Brain microvascular endothelial cell (primary cell): ENCODE measurements around the gene DGKG.

ENCODE experiments used
- DNase-seq: peaks from one replicate; pipeline ENCODE4 v3.0.0-alpha.2; 2020
- H3K27ac ChIP-seq: fragments of 250-450 bp; sonication (Bioruptor Pico); 2 replicates; pipeline ENCODE4 v1.5.1; 2020; ENCODE audit warnings: mild to moderate bottlenecking, moderate library complexity
- H3K27me3 ChIP-seq: fragments of 250-450 bp; sonication (Bioruptor Pico); replicated peaks from 2 replicates; pipeline ENCODE4 v1.5.1; 2020; ENCODE audit warnings: mild to moderate bottlenecking
- H3K36me3 ChIP-seq: fragments of 250-450 bp; sonication (Bioruptor Pico); replicated peaks from 2 replicates; pipeline ENCODE4 v1.5.1; 2020; ENCODE audit warnings: mild to moderate bottlenecking
- H3K4me3 ChIP-seq: 2 replicates; pipeline ENCODE4 v1.5.1; 2011; ENCODE audit warnings: low read depth, mild to moderate bottlenecking, control low read depth, low read length, moderate library complexity
- CTCF ChIP-seq: IDR thresholded peaks from 2 replicates; pipeline ENCODE4 v1.5.1; 2011; ENCODE audit warnings: low read depth, mild to moderate bottlenecking, moderate library complexity, low read length, control low read depth, inconsistent platforms; ENCODE audit errors: missing control alignments
- in situ Hi-C: cut with HindIII; loops from 2 replicates; pipeline ENCODE4 v1.10.0; 2017; ENCODE audit warnings: low sequenced_read_pairs, low pct_ligation_motif_present

DGKG gene

GRCh38 chr3:186320862-186321568, 41.0 kb downstream of the DGKG start:
- in situ Hi-C loops, result no loop called here
- Histone ChIP-seq H3K27me3 (no peaks in the 10 kb centered on the region), H3K27ac (no peak overlapping the region), H3K36me3 (no peaks in the 10 kb centered on the region), H3K4me3 (no peak overlapping the region)
- DNase-seq, result no peak
- TF ChIP-seq CTCF, result no peak

- H3K27ac ChIP-seq, result no peak overlapping the region
- no peaks in the 10 kb centered on the region for H3K36me3 ChIP-seq
- in situ Hi-C loops, result no loop called here
These were observed 42.1 kb downstream of the DGKG start for GRCh38 chr3:186319945-186320344.

GRCh38 chr3:186318135-186318534, 43.9 kb downstream of the DGKG start:
- Histone ChIP-seq H3K4me3 (no peak overlapping the region), H3K27ac (no peak overlapping the region), H3K36me3 (no peaks in the 10 kb centered on the region), H3K27me3 (no peaks in the 10 kb centered on the region)
- DNase-seq, result peak; percentile 7
- no peak for TF ChIP-seq CTCF
- in situ Hi-C loops, result no loop called here

More at GRCh38 chr3:186319945-186320344, 42.1 kb downstream of the DGKG start:
- Histone ChIP-seq H3K4me3 (no peak overlapping the region), H3K27me3 (no peaks in the 10 kb centered on the region)
- no peak for DNase-seq
- TF ChIP-seq CTCF, result no peak

GRCh38 chr3:186317478-186317877, 44.6 kb downstream of the DGKG start:
- Histone ChIP-seq H3K4me3 (no peak overlapping the region), H3K27me3 (no peaks in the 10 kb centered on the region), H3K27ac (no peak overlapping the region), H3K36me3 (no peaks in the 10 kb centered on the region)
- TF ChIP-seq CTCF, result no peak
- DNase-seq, result no peak
- in situ Hi-C loops, result no loop called here

GRCh38 chr3:186316666-186317260, 45.3 kb downstream of the DGKG start:
- Histone ChIP-seq H3K36me3 (no peaks in the 10 kb centered on the region), H3K4me3 (no peak overlapping the region), H3K27ac (no peak overlapping the region), H3K27me3 (no peaks in the 10 kb centered on the region)
- DNase-seq, result peak; percentile 9
- TF ChIP-seq CTCF, result no peak
- in situ Hi-C loops, result no loop called here
